K562 (cell line): ENCODE results near the gene CBX8. TPM values are rescaled to one million over a fixed set of nuclear protein-coding genes. Genes with fewer than 3 reads are reported as not detected.
A peak's percentile ranks its signal among the peaks of the same experiment; 100 is the strongest.

Experiments
- ATAC-seq: fragments of 200-7000 bp; cut with Tn5 transposase; 3 replicates; pipeline ENCODE4 v1.9.1; 2020; ENCODE audit warnings: moderate library complexity
- BruUV-seq: library from RNA; stranded (reverse); fragments of 400-500 nt; replicated peaks from 2 replicates; lab custom pipeline; 2021; lab: Mats Ljungman, UMichigan
- CTCF ChIA-PET: fragments of 300-600 bp; formaldehyde crosslinking; extraction: SDS; loops from one replicate; lab custom pipeline; 2021; ENCODE audit warnings: low intra/inter-chr PET ratio; lab: Yijun Ruan, JAX
- POLR2A ChIA-PET: fragments of 300-600, 350-650 bp; sonication (Branson Sonifier 250); formaldehyde crosslinking; extraction: SDS; loops from one replicate; lab custom pipeline; 2021; ENCODE audit warnings: antibody characterized with exemption, inconsistent platforms; lab: Yijun Ruan, JAX
- DNase-seq, 4 experiments: peaks; one replicate each; pipeline versions ENCODE4 v3.0.0 to v3.0.0-alpha.2; 2011 to 2018; ENCODE audit warnings: low spot score in 3 of 4, mixed read lengths in 3 of 4; ENCODE audit errors: extremely low read depth in 1 of 4
- FAIRE-seq: peaks from 2 replicates; lab custom pipeline; 2011; peaks lifted over from hg19 to GRCh38; lab: Jason Lieb, UNC
- H2AFZ ChIP-seq: 2 replicates; pipeline ENCODE4 v1.6.0; 2011; ENCODE audit warnings: low read depth, low read length, control low read depth, inconsistent platforms
- H3K27ac ChIP-seq: fragments of 200-600 bp; 3 replicates; pipeline ENCODE4 v1.8.0; 2011; ENCODE audit warnings: low read depth, mild to moderate bottlenecking, control low read depth, inconsistent platforms, low read length, moderate library complexity, mixed read lengths; ENCODE audit errors: extremely low read depth
- H3K27me3 ChIP-seq, 2 experiments: fragments of 300-600 bp in 1 of 2; 2 replicates in 1 of 2; 3 replicates in 1 of 2; pipeline versions ENCODE4 v1.6.0 to v1.8.0; 2011; ENCODE audit warnings: inconsistent platforms in 2 of 2, low read length in 2 of 2, mild to moderate bottlenecking in 1 of 2, mixed read lengths in 1 of 2, moderate library complexity in 1 of 2; ENCODE audit not compliant: control insufficient read depth in 2 of 2, insufficient read depth in 2 of 2
- H3K36me3 ChIP-seq: fragments of 300-600 bp; 3 replicates; pipeline ENCODE4 v1.8.0; 2011; ENCODE audit warnings: mild to moderate bottlenecking, low read length, inconsistent platforms; ENCODE audit not compliant: control insufficient read depth, insufficient read depth
- H3K4me1 ChIP-seq, 2 experiments: fragments of 200-600 bp in 1 of 2; replicated peaks in 1 of 2; 2 replicates in 1 of 2; 3 replicates in 1 of 2; pipeline versions ENCODE4 v1.5.1 to v1.8.0; 2011; ENCODE audit warnings: inconsistent platforms in 2 of 2, low read length in 2 of 2, mild to moderate bottlenecking in 1 of 2, mixed read lengths in 1 of 2, moderate library complexity in 1 of 2; ENCODE audit not compliant: control insufficient read depth in 2 of 2, insufficient read depth in 2 of 2
- H3K4me2 ChIP-seq: 2 replicates; pipeline ENCODE4 v1.6.1; 2011; ENCODE audit warnings: low read length, control low read depth, inconsistent platforms, mixed read lengths; ENCODE audit not compliant: insufficient read depth
- H3K4me3 ChIP-seq: fragments of 200-600 bp; sonication (generic), shearing (Covaris generic); 2 replicates; pipeline ENCODE4 v1.5.1; 2016; ENCODE audit warnings: control low read depth, inconsistent platforms
- H3K79me2 ChIP-seq: fragments of 200-600 bp; 3 replicates; pipeline ENCODE4 v1.8.0; 2011; ENCODE audit warnings: low read length, inconsistent platforms; ENCODE audit not compliant: control insufficient read depth, insufficient read depth
- H3K9ac ChIP-seq, 2 experiments: 2 replicates each; pipeline versions ENCODE4 v1.6.0 to v1.6.1; 2011; ENCODE audit warnings: low read depth in 2 of 2, low read length in 2 of 2, control low read depth in 1 of 2, inconsistent platforms in 1 of 2, mild to moderate bottlenecking in 1 of 2, mixed read lengths in 1 of 2; ENCODE audit not compliant: insufficient read depth in 1 of 2
- H3K9me1 ChIP-seq: one replicate; pipeline ENCODE4 v1.6.0; 2011; ENCODE audit warnings: inconsistent platforms, mild to moderate bottlenecking, low read length, moderate library complexity; ENCODE audit not compliant: control insufficient read depth, insufficient read depth
- H3K9me3 ChIP-seq: replicated peaks from 2 replicates; pipeline ENCODE4 v1.5.1; 2011; ENCODE audit warnings: low read depth, low read length, inconsistent platforms; ENCODE audit not compliant: control insufficient read depth, insufficient read depth
- H4K20me1 ChIP-seq: replicated peaks from 2 replicates; pipeline ENCODE4 v1.6.1; 2011; ENCODE audit warnings: low read length, inconsistent platforms, mixed read lengths; ENCODE audit not compliant: control insufficient read depth, insufficient read depth
- ASH1L ChIP-seq: fragments of 450-650 bp; IDR thresholded peaks from 2 replicates; pipeline ENCODE4 v1.6.1; 2018; ENCODE audit warnings: borderline replicate concordance, mild to moderate bottlenecking, low read depth; ENCODE audit not compliant: partially characterized antibody
- CEBPB ChIP-seq: fragments of 450-650 bp; IDR thresholded peaks from 2 replicates; pipeline ENCODE4 v1.6.1; 2016; ENCODE audit warnings: missing genetic modification characterization, missing compliant biosample characterization
- DEAF1 ChIP-seq: fragments of 450-650 bp; formaldehyde crosslinking; IDR thresholded peaks from 2 replicates; pipeline ENCODE4 v1.4.0; 2020; ENCODE audit warnings: mild to moderate bottlenecking, moderate library complexity
- RBM15 ChIP-seq: fragments of 200-400 bp; formaldehyde crosslinking; IDR thresholded peaks from 2 replicates; pipeline ENCODE4 v1.6.1; 2018; ENCODE audit warnings: mild to moderate bottlenecking, low read length, moderate library complexity; ENCODE audit not compliant: insufficient read depth
- ZFX ChIP-seq: sonication (generic); formaldehyde crosslinking; IDR thresholded peaks from 2 replicates; pipeline ENCODE4 v1.8.0; 2022; ENCODE audit warnings: mild to moderate bottlenecking, missing genetic modification reagents, moderate library complexity
- WGBS: fragments of 100-300 bp; shearing (Covaris generic); methylation state at CpG from one replicate; pipeline ENCODE4 v1.1.6; 2016; ENCODE audit warnings: low coverage, mixed read lengths; ENCODE audit not compliant: insufficient coverage; ENCODE audit errors: missing lambda C conversion rate; 5-methylcytosine and 5-hydroxymethylcytosine counted together
- in situ Hi-C: fragments of 300-500 bp; cut with MboI; formaldehyde crosslinking; loops from 4 replicates; pipeline ENCODE4 v1.15.0; 2018; ENCODE audit warnings: inconsistent platforms, mixed read lengths
- intact Hi-C: fragments of 100-400 bp; cut with micrococcal nuclease; formaldehyde crosslinking; loops from 2 replicates; pipeline ENCODE4 v1.14.2; 2022
- polyA plus RNA-seq, 8 experiments: library from polyadenylated mRNA; depleted of rRNA in 4 of 8; stranded (reverse) in 5 of 8; unstranded in 3 of 8; fragments of >200 nt; fragmentation: Nextera tagmentation in 2 of 8; fragmentation: Illumina TruSeq in 1 of 8; extraction: Ambion mirVana in 2 of 8; extraction: Trizol in 1 of 8; gene quantifications; 2 replicates each; pipeline versions ENCODE4 v1.2.1 to v1.2.3, GENCODE V29; 2011 to 2014; ENCODE audit warnings: inconsistent platforms in 1 of 8, missing spikeins in 1 of 8
- total RNA-seq, 7 experiments: library from RNA; depleted of rRNA in 6 of 7; stranded (reverse); fragments of >200 nt in 6 of 7; fragmentation: Illumina TruSeq in 2 of 7; extraction: Trizol in 2 of 7; gene quantifications; 2 replicates each; pipeline versions ENCODE4 v1.2.1 to v1.2.3, GENCODE V29; 2011 to 2021; ENCODE audit warnings: low replicate concordance in 1 of 7
- TF ChIP-seq, protein P1 (sequence below): fragments of 450-650 bp; IDR thresholded peaks from 2 replicates; pipeline ENCODE4 v1.6.1; 2016; ENCODE audit warnings: missing biosample characterization, missing genetic modification characterization

The CBX8 gene
- total and polyA plus RNA-seq, 9 of the 15 experiments (the other 6 are each of a cell fraction or from before 2014, with no cell fraction given), result 0.08 to 11.9 (median 2.6) TPM

DNA sequence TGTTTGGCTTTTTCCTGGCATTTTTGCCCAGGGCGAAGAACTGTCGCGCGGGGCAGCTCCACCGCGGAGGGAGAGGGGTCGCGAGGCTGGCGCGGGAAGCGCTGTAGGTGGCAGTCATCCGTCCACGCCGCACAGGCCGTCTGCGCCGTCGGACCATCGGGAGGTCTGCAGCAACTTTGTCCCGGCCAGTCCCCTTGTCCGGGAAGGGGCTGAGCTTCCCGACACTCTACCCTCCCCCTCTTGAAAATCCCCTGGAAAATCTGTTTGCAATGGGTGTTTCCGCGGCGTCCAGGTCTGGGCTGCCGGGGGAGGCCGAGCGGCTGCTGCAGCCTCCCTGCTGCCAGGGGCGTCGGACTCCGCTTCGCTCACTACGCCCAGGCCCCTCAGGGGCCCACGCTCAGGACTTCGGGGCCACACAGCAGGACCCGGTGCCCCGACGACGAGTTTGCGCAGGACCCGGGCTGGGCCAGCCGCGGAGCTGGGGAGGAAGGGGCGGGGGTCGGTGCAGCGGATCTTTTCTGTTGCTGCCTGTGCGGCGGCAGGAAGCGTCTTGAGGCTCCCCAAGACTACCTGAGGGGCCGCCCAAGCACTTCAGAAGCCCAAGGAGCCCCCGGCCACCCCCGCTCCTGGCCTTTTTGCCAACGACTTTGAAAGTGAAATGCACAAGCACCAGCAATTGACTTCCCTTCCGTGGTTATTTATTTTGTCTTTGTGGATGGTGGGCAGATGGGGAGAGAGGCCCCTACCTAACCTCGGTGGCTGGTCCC lies 44.7 kb upstream of the CBX8 start (continued):
- TF ChIP-seq, protein P1, sequence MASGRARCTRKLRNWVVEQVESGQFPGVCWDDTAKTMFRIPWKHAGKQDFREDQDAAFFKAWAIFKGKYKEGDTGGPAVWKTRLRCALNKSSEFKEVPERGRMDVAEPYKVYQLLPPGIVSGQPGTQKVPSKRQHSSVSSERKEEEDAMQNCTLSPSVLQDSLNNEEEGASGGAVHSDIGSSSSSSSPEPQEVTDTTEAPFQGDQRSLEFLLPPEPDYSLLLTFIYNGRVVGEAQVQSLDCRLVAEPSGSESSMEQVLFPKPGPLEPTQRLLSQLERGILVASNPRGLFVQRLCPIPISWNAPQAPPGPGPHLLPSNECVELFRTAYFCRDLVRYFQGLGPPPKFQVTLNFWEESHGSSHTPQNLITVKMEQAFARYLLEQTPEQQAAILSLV (tag), result no peak
- TF ChIP-seq DEAF1, result no peak

DNA sequence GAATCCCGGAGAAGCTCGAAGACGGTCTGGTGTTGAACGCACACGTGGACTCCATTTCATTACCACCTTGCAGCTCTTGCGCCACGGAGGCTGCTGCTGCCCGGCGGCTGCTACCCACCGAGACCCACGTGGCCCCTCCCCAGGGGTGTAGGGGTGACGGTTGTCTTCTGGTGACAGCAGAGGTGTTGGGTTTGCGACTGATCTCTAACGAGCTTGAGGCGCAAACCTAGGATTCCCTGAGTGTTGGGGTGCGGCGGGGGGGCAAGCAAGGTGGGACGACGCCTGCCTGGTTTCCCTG lies 44.1 kb upstream of the CBX8 start:
- Histone ChIP-seq H4K20me1 (peaks cover 10% of the 10 kb centered on the region), H3K4me3 (no peak overlapping the region), H3K9me1 (peaks cover 4% of the 10 kb centered on the region), H3K9me3 (no peaks in the 10 kb centered on the region), H3K4me1 (peaks cover 26 to 82% of the 10 kb centered on the region in 2 experiments), H3K79me2 (peaks cover 27% of the 10 kb centered on the region), H3K9ac (no peak overlapping the region; a peak in 1 of 4 replicates), H3K4me2 (no peak overlapping the region), H3K27ac (no peak overlapping the region), H3K27me3 (no peaks in the 10 kb centered on the region), H2AFZ (no peak overlapping the region), H3K36me3 (peaks cover 15% of the 10 kb centered on the region; the same call in 1 of the 3 replicates)
- no peak for FAIRE-seq
- no peak for DNase-seq
- WGBS, result 88% methylated on average over 13 of the region's 19 CpGs
- ChIA-PET POLR2A (interaction anchor here (0.7 to 17.8 kb wide), 5 partner anchors 9 to 75 kb away, joined by 3 to 386 read pairs (median 4); no protein-coding TSS in a partner anchor), CTCF (no interaction called here)
- intact Hi-C loops, result no loop called here
- BruUV-seq, result no TSS peak
- no peak for ATAC-seq
- TF ChIP-seq ZFX (CRISPR knock-in tag), result no peak
- peak; percentile 6 for TF ChIP-seq CEBPB
- TF ChIP-seq ASH1L, result no peak
- TF ChIP-seq RBM15, result 0 out of 2 replicates have a peak, but pooled peaks have one; percentile 6
- TF ChIP-seq, all 486 proteins: peak for 2
- in situ Hi-C loops, result no loop called here
